Occipital lobe (tissue), 2 donors: ENCODE data around the gene PNRC1. TPM values are rescaled to one million over a fixed set of nuclear protein-coding genes. Genes with fewer than 3 reads are reported as not detected.
"Not testable (repeated sequence)": the region's sequence is repeated elsewhere in the genome, so short reads cannot be mapped to it uniquely, and the experiment has no call there.

ENCODE experiments used
- DNase-seq: peaks from one replicate; lab custom pipeline; 2025; lab: John Stamatoyannopoulos, UW
- total RNA-seq: library from RNA; depleted of rRNA; stranded (reverse); fragments of >200 nt; gene quantifications from one replicate; pipeline ENCODE4 v1.2.3, GENCODE V29; 2014

The PNRC1 gene
- total RNA-seq, 1 donor from 2014 or later, result 80.9 TPM

DNA sequence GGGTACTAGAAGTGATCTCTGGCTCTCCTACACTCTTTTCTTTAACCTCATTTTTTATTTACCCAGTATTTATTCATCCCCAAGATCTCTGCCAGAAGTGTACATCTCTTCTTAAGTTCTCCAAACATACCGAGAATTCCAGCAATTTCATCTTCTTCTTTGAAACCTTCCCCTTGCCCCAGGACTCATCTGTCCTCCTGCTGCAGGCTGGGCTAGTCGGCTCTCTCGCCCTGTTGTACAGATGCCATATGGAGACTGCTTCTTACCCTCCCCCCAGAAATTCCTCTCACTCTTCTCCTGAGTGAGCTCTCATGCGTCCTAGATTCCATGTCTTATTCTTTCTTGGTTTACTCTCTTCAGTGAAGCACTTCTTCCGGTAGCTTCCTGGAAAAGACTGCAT, 21.9 kb upstream of the PNRC1 start:
- no peak for DNase-seq

- no peak for DNase-seq
Observed at GRCh38 chr6:89059227-89059626, 21.3 kb upstream of the PNRC1 start.

DNA sequence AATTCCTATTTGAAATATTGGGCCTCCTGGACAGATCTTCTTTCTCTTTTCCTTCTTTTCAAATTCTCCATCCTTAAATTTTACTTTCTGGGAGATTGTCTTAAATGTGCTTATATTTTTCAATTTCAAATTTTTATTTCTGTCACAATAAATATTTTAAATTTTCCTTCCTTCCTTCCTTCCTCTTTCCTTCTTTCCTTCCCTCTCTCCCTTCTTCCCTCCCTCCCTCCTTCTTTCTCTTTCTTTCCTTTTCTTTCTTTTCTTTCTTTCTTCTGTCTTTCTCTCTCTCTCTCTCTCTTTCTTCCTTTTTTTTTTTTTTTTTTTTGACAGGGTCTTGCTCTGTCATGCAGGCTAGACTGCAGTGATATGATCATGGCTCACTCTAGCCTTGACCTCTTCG, 16.7 kb upstream of the PNRC1 start:
- no peak for DNase-seq

GRCh38 chr6:89064931-89065330, 15.6 kb upstream of the PNRC1 start:
- not testable (repeated sequence) for DNase-seq

DNA sequence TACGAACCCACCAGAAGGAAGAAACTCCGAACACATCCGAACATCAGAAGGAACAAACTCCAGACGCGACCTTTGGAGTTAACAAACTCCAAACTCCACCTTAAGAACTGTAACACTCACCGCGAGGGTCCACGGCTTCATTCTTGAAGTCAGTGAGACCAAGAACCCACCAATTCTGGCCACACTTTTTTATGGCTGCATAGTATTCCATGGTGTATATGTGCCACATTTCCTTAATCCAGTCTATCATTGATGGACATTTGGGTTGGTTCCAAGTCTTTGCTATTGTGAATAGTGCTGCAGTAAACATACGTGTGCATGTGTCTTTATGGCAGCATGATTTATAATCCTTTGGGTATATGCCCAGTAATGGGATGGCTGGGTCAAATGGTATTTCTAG, 14.4 kb upstream of the PNRC1 start:
- not testable (repeated sequence) for DNase-seq

DNA sequence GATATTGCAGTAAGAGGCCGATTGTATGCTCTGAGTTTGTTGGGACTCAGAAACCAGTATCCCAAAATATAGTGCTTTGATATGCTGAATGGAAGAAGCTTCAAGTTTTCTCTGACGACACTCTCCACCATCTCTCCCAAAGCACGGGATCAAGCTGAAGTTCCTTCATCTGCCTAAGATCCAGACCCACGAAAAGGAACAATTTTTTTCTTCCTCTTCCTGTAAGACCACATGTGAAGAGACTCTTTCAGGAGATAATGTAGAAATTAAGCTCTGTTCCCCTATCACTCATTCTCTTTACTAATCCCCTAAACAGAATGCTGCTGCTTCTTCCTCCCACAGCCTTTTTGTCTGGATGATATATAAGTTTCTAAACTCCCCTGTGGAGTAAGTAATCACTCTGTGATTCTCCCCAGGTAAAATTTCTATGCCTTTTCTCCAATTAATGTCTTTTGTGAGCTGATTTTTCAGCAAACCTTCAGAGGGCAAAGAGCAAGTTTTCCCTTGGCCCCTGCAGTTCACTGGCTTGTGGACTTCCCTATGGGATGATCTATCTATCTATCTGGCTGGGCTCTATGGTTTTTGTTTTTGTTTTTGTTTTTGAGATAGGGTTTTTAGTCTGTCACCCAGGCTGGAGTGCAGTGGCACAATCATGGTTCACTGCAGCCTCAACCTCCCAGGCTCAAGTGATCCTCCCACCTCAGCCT, 13.5 kb upstream of the PNRC1 start:
- no peak for DNase-seq

DNA sequence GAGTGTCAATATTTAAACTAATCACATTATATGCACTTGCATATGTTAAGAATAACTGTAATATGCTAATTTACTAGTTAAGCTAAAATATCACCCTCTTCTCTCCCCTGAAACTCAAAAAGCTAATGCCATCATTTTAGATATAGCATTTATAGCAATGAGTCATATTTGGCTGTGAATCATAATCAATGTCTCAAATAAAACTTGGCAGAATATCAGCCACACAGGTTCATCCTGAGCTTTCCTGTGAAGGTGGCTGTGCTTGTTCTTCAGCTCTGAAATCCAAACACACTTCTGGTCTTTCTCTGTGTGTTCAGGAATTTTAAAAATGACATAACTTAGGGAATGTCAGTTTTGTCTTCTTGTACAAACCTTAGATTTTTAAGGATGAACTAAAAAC, 12.8 kb upstream of the PNRC1 start:
- DNase-seq, result no peak

DNA sequence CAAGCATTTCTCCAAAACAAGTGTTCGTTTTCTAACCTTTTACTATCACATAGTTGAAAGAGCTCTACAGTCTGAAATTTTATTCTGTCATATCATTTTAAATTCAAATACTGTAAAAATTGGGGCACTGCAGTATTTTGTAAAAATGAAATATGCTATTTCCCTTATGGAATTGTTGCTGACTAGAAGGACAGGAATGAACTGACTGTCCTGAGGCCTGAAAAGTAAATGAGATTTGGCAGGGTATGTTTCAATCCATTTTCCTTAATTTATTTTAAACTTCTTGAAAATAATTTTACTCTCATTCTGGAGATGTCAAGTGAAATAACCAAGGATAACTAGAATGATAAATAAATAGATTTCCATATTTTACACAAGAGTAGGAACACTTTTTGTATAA, 11.9 kb upstream of the PNRC1 start:
- DNase-seq, result no peak

DNA sequence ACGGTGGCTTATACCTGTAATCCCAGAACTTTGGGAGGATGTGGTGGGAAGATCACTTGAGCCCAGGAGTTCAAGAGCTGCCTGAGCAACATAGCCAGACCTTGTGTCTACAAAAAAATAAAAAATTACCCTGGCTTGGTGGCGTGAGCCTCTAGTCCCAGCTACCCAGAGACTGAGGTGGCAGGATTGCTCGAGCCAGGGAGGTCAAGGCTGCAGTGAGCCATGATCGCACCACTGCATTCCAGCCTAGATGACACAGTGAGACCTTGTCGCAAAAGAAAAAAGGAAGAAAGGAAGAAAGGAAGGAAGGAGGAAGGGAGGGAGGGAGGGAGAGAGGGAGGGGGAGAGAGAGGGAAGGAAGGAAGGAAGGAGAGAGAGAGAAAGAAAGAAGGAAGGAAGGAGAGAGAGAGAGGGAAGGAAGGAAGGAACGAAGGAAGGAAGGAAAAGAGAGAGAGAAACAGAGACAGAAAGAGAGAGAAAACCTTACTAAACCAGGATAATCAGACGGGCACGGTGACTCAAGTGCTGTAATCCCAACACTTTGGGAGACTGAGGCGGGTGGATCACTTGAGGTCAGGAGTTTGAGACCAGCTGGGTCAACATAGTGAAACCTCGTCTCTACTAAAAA, 10.9 kb upstream of the PNRC1 start:
- DNase-seq, result no peak

- DNase-seq, result no peak
Observed at GRCh38 chr6:89071036-89071435, 9.5 kb upstream of the PNRC1 start.

DNA sequence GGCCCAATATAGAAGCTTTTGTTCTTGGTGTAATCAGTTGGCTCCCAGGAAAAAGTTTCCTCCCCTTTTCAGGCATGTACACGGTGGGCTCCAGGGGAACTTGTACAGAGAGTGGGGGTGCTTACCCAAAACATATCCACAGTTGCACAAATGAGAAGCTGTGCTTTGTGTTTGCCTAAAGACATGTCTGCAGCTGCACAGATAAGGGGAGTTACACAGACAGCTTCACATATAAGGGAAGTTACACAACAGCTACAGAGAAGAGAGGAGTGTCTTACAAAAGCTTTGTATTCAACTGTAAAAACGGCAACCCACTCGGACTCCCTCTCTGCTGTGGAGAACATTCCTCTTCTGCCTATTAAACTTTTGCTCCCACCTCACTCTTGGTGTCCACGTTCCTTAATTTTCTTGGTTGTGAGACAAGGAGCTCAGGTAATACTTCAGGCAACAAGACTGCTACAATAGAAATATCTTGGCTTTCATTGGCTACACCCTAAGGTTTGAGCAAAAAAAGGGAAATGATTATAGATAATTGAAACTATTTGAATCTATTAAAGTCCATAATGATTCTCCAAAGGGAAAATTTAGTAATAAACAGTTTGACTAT, 7.4 kb upstream of the PNRC1 start:
- DNase-seq, result no peak

DNA sequence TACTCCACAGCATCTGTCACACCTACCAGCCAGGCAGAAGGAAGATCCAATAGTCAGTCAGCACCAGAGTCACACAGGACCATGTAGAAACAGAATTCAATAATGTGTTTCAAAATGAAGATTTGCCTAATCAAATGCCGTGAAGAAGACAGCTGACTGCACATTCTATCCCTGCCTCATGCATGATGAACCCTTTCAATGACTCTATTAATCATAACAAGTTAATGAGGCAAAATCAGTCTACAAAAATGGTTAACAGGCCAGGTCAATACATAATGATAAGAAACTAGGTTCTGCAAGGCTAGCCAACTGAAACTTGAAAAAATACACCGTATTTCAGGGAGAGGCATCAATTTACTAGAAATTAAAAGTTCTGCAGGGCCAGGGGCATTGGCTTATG, 6.7 kb upstream of the PNRC1 start:
- DNase-seq, result no peak

DNA sequence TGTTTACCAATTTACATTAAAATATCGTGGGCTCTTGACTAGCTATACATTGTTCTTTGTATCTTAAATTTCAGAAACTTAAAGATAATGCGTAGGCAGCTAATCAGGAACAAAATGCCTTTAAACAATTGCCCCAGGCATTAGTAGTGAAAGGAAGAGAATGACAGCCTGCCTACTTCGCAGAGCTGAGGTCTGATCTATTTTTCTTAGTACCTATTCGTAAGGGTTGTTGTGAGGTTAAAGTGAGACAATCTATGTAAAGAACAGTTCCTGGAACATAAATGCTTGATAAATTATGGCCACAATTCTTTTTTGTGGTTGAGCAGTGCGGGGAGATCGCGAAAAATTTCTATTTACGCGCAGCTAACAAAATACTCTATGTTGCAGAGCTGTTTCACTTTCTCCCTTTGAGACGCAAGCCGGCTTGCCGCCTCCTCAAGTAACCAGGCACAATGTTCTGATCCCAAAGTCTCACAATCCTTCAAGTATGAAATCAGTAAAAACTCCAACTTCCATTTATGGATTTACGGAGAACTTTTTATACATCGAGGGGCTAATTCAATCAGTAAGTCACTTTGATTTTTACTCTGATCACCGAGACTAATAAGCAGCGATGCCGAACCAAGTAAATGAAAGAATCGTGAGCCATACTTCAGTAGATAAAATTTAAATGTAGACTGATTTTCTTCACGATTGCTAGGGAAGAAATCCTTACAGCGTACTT, 878 bp upstream of the PNRC1 start:
- DNase-seq, result peak; percentile 17

DNA sequence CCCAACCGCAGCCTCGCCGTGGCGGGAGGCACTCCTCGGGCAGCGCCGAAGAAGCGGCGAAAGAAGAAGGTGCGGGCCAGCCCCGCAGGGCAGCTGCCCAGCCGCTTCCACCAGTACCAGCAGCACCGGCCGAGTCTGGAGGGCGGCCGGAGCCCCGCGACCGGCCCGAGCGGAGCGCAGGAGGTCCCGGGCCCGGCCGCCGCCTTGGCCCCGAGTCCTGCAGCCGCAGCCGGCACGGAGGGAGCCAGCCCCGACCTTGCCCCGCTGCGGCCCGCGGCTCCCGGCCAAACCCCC, 525 bp downstream of the PNRC1 start:
- no peak for DNase-seq

DNA sequence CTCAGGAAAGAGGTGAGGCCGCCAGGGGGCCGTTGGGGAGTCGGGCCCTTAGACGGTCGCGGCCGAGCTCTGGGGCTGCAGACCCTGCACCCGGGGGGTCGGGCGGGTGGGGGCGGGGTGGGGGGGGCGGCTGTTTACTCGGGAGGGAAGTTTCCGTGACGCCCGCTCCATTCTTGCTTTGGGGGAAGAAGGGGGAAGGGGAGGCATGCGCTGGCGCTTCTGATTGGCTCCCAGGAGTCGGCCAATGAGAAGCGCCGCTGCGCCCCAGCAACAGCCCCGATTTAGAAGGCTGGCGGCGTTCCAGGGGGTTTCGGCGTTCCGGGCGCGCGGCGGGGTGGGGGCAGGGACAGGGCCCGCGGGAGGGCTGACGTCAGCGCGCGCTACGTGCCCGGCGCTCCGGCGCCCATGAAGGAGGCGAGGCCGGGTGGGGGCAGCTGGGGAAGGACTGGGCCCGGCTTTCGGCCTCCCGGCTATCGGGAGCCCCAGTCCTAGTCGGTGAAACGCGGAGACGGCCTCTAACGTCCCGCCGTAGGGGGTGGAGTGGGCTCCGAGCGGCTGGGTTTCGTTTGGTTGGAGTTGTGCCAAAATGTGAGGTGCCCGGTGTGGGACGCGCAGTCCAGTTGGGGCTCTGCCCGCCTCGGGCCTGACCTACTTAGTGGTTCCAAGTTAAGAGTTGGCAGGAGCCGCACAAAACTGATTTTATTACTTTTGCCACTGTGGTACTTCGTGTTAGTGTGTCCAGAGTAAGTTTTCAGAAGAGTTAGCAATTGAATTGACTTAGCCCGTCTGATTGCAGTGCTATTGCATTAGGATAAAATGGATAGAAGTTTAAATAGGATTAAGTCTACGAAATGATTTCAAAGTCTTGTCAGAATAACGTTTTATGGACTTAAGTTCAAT, 1.1 kb downstream of the PNRC1 start:
- peak; percentile 93 for DNase-seq

GRCh38 chr6:89082486-89082891, 1.9 kb downstream of the PNRC1 start:
- DNase-seq, result no peak

GRCh38 chr6:89084542-89084941, 4.0 kb downstream of the PNRC1 start:
- no peak for DNase-seq

DNA sequence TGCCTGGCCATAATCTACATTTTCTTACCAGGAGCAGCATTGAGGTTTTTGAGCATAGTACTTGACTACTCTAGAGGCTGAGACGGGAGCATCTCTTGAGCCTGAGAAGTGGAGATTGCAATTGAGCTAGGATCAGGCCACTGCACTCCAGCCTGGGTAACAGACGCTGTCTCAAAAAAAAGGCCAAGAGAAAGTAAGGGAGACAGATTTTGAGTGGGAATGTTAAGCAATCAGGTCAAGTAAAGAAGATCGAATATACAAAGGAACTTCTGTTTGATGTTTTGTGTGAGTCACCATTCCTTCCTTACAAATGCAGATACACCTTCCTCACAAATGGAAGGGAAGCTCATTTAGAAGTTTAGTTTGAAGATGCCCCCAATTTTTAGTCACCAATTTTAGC, 4.4 kb downstream of the PNRC1 start:
- no peak for DNase-seq

DNA sequence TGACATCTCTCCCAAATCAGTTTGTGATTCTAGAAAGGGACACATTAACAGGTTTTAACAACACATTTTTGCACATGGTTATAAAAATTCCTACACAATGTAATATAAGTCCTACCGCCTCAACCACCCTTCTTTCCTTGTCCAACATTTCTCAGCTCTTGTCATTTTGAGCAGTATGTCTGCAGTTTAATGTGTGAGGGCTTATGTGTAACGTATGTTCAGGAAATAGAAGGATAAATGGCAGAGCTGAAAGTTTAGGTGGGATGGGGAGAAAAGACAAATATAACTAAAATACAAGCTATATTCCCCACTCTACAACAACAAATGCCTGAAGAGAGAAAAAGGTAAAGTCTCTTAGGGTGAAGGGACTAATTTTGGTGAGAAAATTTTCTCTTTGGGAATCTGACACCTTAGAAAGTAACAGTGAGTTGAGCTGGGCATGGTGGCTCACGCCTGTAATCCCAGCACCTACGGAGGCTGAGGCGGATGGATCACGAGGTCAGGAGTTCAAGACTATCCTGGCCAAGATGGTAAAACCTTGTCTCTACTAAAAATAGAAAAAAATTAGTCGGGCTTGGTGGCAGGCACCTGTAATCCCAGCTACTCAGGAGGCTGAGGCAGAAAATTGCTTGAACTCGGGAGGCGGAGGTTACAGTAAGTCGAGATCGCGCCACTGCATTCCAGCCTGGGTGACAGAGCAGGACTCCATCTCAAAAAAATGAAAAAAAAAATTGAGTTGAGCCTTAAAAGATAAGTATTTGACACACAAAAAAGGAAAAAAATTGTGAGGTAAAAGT, 5.1 kb downstream of the PNRC1 start:
- DNase-seq, result no peak

GRCh38 chr6:89087881-89088280, 7.3 kb downstream of the PNRC1 start:
- no peak for DNase-seq

DNA sequence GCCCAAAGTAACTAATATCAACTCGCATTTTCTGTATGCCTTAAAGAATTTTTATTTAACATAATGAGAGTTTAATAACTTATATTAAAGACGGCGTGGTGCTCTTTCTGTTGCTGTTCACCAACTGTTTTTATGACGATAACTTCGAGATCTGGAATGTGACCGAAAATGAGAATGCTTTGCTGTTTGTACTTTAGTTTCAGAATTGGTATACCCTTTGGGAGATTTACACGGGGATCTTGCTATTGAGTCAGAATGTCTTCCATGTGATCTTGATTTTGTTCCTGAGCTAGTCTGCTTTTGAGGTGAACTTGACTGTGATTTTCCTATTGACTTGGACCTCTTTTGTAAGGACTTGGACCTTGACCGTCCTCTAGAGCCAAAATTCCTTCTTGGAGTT, 17.9 kb downstream of the PNRC1 start:
- DNase-seq, result no peak
